PC-9 (cell line): Measurements from ENCODE around the gene ADCK2.

ENCODE experiments used
- CTCF ChIP-seq: fragments of 200-600 bp; sonication (generic); conservative IDR thresholded peaks from 2 replicates; pipeline ENCODE4 v1.6.1; 2017; ENCODE audit warnings: mixed run types, antibody characterized with exemption, mild to moderate bottlenecking, moderate library complexity
- EZH2 ChIP-seq: fragments of 200-600 bp; sonication (generic); IDR thresholded peaks from 2 replicates; pipeline ENCODE4 v1.8.0; 2017; ENCODE audit warnings: antibody characterized with exemption, low read depth

GRCh38 chr7:140707132-140707531 is 34.4 kb downstream of the ADCK2 start:
- no peak for TF ChIP-seq CTCF
- no peak for TF ChIP-seq EZH2
